HG02973 (cell line): ENCODE data around the gene SSR4.
"Not testable (repeated sequence)": the region's sequence is repeated elsewhere in the genome, so short reads cannot be mapped to it uniquely, and the experiment has no call there.

Source experiments
- ATAC-seq: cut with Tn5 transposase; IDR thresholded peaks from one replicate; pipeline ENCODE4 v1.9.1; 2021; ENCODE audit warnings: moderate library complexity; ENCODE audit not compliant: unreplicated experiment

SSR4 gene

DNA sequence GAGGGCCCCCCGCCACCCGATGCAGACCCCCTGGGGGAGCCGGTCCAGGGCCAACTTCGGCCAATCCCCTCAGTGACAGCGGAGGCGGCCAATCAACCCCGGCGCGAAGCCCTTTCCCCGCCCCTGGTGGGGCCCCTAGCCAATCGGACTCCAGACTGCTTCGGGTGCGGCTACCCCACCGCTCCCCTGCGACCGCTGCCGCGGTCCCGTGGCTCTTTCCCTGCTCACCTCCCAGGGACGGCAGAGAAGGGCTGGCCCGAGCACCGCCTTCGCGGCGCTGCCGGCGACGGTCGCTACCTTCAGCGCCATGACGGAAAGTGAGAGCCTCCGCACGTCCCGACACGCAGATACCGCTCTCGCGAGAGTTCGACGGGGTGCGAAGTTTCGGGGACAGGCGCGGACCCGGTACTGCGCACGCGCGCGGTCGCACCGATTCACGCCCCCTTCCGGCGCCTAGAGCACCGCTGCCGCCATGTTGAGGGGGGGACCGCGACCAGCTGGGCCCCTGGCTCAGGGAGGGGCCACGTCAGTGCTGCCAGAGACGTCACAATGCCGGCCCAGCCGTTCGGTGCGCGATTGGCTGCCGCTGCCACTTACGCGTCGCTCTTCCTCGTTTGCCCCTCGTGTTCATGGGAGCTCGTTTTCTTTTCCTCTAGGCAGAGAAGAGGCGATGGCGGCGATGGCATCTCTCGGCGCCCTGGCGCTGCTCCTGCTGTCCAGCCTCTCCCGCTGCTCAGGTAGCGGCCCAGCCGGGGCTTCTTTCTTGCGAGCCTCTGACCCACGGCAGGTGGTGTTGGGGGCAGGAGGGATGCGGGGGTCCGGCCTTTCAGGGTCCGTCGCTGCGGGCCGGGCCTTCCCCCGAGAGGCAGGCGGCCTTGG lies at the start of gene SSR4, which contains the start of gene IDH3G:
Gene SSR4, plus strand, starts transcription at position 651 of the 879 bp plus-strand sequence. Its CDS starts 20 bp downstream, at position 671.
Gene IDH3G, minus strand, starts transcription at position 358 of the 879 bp plus-strand sequence. Its CDS starts 49 bp downstream, at position 309.
- ATAC-seq = peak; percentile 86

DNA sequence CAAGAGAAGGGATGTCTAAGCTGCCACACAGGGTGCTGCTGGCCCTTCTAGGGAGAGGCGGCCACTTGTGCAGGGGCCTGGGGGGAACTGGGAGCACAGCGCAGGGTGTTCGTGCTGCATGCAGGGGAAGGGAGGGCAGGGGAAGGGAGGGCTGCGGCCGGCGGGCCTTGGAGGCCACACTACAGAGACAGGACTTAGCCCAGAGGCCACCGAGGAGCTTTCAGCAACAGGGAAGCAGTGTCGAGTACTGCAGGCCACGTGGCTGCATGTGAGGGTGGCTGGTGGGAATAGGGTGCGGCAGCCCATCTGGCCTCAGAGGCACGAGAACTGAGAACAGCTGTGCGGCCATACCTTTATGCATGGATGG lies 49.4 kb upstream of the SSR4 start:
- ATAC-seq = not testable (repeated sequence)

DNA sequence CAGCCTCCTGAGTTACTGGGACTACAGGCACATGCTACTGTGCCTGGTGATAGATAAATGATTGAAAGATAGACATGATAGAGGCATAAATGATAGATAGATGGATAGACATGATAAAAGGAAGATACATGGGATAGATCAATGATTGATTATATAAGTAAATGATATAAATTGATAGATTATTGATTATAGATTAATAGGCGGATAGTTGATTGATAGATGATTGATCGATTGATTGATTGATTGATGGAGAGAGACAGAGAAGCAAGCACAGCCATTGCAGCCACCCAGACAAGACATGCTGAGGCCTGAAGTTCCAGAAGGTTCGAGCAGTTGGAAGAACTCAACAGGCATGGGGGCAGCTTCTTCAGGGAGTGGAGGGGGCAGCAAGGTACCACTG lies 48.1 kb upstream of the SSR4 start:
- ATAC-seq = no peak

DNA sequence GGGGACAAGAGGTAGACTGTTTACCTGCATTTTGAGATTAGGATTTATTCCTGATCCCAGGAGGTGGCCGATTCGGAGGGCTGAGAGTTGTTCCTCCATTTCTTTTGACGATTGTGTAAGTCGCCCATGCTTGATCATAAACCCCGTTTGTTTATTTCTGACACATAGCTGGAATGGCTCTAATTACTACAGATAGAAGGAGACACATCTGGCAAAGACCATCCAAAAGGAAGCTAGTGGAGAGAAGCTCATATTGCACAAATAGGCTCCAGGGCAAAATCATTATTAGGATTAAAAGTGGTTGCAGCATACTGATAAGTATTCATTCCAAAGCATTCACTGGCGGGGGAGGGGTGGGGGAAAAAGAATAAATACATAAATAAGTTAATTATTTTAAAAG lies 47.5 kb upstream of the SSR4 start:
- ATAC-seq = not testable (repeated sequence)

DNA sequence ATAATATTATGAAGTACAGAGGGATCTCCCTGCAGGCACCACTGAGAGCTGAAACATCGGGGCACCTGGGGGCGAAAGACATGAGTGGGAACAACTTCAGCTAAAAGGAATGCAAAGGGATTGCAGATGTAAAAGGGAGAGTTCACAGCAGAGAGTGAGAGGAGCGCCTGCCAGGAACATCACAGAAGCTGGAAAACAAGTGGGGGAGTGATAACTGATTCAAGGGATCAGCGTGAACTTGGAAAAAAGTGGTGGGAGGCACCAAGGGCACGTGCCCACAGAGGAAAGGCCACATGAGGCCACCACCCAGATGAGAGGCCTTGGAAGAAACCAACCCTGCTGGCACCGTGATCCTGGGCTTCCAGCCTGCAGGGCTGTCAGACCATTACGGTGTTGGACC lies 45.5 kb upstream of the SSR4 start:
- not testable (repeated sequence) for ATAC-seq

DNA sequence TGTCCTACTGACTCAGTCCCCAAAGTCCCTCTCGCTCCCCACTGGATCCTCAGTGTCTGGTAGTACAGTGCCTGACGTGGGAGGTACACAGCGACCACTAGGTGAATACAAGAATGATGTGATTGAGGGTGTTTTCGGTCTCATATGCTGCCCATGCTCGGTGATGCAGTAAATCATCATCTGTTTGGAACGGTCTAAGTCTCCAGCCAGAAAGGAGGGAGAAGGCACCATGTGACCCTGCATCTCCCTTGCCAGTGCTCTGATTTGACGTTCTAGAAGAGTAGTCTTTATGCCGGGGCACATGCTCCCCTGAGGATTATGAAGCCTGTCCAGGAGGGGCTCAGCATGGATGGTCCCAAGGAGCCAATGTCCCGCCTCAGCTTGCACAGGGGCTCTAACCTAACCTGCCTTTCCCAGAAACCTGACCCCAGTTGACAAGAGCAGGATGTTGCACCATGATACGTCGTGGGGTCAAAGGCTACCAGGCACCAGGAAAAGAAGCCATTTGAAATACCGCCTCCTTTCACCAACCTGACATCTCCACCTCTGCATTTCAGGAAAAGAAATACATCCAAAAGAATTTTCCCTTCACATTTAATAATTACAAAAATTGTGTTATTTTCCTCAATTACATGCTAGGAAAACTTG lies 44.2 kb upstream of the SSR4 start:
- ATAC-seq = no peak

DNA sequence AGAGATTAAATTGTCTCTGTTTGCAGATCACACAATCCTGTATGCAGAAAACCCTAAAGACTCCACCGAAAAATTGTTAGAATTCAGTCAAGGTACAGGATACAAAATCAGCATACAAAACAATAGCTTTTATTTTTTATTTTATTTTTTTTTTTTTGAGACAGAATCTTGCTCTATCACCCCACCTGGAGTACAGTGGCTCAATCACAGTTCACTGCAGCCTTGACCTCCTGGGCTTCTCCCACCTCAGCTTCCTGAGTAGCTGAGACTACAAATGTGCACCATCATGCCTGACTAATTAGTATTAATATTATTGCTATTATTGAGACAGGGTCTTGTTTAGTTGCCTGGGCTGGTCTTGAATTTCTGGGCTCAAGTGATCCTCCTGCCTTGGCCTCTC lies 39.3 kb upstream of the SSR4 start:
- no peak for ATAC-seq

DNA sequence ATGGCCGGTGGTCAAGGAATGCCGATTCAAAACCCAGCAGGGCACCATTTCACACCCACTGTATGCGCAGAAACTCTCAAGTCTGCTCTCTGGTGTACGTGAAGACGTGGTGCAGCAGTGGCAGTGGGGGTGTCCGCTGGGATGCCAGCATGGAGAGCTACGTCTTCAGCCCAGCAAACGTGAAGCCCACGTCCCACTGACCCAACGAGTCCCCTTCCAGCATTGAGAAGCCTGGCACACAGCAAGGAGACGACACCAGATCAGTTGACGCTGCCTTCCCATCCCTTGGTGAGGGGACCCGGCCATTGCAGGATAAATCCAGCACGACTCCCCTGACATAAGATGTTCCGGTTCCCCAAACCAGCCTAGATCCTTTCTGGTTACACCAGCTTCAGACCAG lies 32.6 kb upstream of the SSR4 start:
- no peak for ATAC-seq

DNA sequence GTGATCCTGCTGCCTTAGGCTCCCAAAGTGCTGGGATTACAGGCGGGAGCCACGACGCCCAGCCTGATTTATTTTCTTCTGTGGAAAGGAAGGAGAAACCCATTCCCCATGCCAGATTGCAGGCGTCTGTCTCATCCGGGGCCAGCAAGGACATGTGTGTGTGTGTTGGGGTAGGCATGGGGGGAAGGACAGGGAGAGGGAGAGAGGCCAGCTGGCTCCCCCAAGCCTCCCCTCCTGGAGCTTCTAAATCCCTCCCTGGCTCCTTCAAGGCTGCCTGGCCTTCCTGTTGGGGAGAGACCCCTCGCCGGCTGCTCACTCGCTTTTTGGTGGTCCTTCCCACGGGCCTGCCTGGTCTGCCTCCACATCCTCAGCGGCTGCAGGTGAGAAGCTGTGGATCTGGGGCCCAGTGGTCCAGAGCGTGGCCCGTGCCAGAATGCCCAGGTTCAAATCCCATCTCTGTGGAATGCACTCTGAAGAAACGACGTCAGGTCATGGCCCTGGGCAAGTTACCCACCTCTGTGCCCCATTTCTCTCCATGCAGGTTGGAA lies 31.8 kb upstream of the SSR4 start:
- ATAC-seq = no peak

DNA sequence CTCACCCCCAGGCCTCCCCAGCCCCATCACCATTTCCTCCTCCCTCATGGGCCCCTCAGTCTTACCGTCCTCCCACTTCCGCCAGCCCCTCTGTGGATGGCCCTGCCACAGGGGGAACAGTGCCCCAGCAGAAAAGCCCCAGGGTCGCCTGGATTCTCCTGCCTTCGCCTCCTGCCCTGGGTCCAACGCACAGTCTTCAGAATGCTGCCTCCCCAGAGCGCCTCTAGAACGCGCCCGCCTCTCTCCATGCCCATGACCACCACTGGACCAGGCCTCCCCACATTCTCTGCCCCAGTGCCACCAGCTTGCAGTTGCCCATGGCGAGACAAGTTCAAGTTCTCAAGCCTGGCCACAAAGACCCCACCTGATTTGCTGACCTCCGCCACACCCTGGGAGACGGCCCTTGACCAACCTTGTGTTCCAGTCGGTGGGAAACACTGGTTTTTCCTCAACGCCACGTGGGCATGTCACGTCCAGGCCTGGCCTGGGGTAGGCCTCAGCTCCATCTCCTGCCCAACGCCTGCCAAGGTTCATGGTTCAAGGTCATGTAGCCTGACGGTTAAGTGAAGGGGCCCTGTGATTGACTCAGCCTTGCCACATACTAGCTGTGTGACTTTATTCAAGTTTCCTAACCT lies 31.1 kb upstream of the SSR4 start:
- no peak for ATAC-seq

DNA sequence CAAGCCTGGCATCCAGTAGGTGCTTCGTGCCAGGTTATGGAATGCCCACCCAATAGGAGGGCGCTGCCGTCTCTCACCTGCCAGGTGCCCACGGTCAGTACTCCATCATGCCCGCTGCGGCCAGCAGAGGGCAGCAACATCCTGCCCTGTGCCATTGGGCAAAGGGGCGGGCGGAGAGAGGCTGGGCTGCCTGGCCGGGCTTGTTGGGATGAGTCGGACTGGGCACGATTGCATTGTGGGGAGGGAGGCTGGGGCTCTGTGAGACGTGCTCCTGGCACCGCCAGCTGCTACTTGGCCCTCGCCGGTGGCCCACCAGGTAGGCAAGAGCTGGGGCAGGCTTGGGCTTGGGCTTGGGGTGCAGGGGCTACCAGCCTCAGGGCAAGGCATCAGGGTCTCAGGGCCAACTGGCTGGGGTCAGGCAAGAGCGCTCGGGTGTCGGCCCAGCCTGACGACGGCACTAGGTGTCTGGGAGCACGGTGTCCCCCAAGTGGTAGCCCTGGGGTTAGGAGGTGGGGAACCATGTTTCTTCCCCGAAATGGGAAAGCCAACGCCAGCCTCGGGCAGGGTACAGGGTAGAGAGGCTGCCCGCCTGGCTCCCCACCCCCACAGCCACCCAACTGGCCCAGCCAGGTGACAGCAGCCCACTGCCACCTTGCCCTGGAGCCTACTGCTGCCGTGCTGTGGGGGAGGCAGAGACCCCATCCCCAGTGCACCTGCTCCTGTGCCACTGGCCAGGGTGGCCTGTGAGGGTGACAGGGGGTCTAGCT lies 30.3 kb upstream of the SSR4 start, which contains the start of gene PLXNB3:
Gene PLXNB3, plus strand, starts transcription at position 261 of the 767 bp plus-strand sequence. CDS start 1,287 bp downstream, outside the sequence.
- ATAC-seq = no peak

DNA sequence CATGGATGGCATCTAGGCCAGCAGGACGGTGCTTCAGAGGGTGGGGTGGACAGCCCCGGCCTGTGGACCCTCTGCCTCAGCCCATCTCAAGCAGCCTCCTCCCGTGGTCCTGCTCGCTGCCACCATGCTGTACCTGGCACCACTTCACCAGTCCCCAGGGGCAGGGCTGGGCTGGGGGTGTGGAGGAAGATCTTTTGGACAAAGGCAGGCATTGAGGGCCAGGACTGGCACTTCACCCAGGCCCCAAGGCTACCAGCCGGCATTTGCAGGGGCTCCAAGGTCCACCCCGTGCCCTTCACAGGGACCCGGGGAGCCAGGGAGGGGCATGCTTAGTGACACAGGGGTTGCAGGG lies 29.7 kb upstream of the SSR4 start:
- no peak for ATAC-seq

DNA sequence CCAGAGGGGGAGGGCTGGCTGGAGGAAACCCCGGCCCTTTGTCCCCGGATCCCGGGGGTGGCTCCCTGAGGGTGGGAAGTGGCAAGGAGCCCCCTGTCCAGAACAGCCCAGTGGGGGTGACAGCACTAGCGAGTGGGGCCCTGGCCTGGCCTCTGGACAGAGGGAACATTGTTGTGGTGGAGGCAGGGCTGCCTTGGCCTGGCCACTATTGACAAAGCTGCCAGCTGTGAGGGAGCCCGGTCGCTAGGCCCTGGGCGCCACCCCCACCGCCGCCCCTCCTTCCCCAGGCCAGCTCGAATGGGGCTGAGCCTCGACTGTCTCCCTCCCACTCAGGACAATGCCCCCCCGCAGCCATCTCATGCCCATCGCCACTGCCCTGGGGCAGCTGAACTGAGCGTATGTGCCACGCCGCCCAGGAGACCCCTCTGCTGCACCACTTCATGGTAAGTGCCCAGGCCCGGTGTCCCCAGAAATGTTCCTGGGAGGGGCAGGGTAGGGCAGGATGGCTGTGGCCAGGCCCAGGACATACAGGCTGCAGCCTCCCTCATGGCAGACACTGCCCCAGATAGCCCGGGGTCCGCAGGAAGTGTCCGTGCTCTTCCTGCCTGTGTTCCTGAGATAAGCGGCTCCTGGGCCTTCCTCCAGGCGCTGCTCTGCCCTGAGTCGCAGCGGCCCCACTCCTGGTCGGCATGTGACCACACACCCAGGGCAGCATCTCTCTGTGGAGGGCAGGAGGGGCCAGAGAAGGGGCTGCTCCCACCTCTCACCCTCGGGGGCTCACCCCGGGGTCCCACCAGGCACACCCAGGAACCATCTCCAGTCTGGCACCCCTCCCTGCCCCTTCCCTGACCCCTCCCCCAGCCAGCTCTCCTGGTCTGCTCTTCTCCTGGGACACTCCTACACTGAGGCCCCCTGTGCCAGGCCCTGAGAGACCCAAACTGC lies 29.1 kb upstream of the SSR4 start:
- ATAC-seq = no peak

DNA sequence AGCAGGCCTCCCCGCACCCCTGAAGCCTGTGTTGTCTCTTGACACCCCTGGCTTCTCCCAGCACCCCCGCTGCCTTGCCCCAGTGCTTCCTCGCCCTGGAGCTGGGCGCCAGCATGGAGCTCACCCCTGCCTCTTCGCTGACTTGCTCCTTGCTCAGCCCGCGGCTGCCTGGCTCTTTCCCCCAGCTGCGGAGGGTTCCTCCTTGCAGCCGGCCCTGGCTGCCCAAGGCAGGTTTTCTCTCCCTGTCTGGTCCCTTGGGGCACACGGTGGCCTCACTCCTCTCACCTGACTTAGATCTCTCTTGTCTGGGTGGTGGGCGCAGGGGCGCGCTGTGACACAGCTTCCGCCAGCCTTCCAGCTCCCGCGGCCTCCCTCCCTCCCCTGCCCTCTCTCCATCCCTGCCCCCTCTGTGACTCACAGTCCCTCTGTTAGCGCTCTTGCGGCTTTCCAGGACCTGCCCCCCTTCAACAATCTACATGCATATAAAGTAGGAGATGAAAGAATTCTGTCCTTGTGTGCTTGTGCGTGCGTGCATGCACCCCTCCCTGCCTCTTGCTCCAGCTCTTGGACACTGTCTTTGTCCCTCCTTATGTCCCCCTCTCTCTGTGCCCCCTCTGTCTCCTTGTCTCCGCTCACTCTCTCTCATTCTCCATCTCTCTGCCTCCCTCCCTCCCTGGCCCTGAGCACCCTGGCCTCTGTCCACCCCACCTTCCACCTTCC lies 28.2 kb upstream of the SSR4 start:
- no peak for ATAC-seq

DNA sequence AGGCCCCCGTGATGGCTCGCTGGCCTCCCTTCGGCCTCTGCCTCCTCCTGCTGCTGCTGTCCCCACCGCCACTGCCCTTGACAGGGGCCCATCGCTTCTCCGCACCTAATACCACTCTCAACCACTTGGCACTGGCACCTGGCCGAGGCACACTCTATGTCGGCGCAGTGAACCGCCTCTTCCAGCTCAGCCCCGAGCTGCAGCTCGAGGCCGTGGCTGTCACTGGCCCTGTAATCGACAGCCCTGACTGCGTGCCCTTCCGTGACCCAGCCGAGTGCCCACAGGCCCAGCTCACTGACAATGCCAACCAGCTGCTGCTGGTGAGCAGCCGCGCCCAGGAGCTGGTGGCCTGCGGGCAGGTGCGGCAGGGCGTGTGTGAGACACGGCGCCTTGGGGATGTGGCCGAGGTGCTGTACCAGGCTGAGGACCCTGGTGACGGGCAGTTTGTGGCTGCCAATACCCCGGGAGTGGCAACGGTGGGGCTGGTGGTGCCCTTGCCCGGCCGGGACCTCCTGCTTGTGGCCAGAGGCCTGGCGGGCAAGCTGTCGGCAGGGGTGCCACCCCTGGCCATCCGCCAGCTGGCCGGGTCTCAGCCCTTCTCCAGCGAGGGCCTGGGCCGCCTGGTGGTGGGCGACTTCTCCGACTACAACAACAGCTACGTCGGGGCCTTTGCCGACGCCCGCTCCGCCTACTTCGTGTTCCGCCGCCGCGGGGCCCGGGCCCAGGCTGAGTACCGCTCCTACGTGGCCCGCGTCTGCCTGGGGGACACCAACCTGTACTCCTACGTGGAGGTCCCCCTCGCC lies 27.4 kb upstream of the SSR4 start:
- no peak for ATAC-seq

DNA sequence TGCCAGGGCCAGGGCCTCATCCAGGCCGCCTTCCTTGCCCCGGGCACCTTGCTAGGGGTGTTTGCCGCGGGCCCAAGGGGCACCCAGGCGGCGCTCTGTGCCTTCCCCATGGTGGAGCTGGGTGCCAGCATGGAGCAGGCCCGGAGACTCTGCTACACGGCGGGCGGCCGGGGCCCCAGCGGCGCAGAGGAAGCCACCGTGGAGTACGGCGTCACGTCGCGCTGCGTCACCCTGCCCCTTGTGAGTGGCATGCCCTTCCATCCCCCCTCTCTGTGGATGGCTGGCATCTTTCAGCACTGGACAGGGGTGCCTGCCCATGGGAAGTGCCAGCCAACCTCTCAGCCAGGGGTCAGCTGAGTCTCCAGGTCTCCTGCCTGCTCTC lies 26.8 kb upstream of the SSR4 start:
- ATAC-seq = no peak

DNA sequence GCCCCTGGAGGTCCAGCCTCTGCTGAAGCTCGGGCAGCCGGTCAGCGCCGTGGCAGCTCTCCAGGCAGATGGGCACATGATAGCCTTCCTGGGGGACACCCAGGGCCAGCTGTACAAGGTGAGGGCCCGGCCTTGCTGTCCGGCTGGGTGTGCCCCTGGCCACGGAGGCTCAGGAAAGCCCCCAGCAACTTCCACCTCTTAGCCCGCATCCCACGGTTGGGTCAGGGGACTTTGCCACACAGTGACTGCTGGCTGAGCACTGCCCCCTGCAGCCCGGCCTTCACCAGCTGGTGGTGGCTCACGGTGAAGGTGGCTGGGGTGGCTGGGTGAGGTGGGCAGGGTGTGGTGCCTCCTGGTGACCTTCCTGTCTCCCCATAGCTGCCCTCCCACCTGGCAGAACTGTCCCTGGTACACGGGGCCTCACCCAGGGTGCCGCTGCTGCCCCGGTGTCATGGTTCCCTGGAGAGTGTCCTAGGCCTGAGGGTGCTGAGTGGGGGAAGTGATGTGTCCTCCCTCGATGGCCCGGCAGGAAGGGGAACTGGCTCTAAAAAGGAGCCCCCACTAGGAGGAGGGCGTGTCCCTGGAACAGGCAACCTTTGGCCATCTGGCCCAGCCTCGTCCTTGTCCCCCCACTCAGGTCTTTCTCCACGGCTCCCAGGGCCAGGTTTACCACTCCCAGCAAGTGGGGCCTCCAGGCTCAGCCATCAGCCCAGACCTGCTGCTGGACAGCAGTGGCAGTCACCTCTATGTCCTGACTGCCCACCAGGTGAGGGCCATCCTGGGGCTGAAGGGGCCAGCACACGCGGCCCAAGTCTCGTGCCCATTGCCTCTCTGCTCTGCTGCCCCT lies 25.9 kb upstream of the SSR4 start:
- ATAC-seq = no peak
